GM12891 (cell line): ENCODE results near the gene AXIN1.
A peak's percentile ranks its signal among the peaks of the same experiment; 100 is the strongest.
"Not testable (repeated sequence)": the region's sequence is repeated elsewhere in the genome, so short reads cannot be mapped to it uniquely, and the experiment has no call there.

Experiments
- DNase-seq: peaks from one replicate; pipeline ENCODE4 v3.0.0; 2011; ENCODE audit warnings: low spot score; ENCODE audit not compliant: insufficient read length
- FAIRE-seq: peaks from 2 replicates; lab custom pipeline; 2011; peaks lifted over from hg19 to GRCh38; lab: Jason Lieb, UNC
- PAX5 ChIP-seq: IDR thresholded peaks from 2 replicates; pipeline ENCODE4 v1.6.1; 2011; ENCODE audit warnings: low read length, moderate library complexity, mild to moderate bottlenecking; ENCODE audit not compliant: insufficient read depth, severe bottlenecking
- POLR2A ChIP-seq: IDR thresholded peaks from 2 replicates; pipeline ENCODE4 v1.6.1; 2011; ENCODE audit warnings: low read depth, low read length, control low read depth
- POLR2AphosphoS5 ChIP-seq: IDR thresholded peaks from 2 replicates; pipeline ENCODE4 v1.6.1; 2011; ENCODE audit warnings: low read depth, low read length, control low read depth
- POU2F2 ChIP-seq: IDR thresholded peaks from 2 replicates; pipeline ENCODE4 v1.6.1; 2011; ENCODE audit warnings: low read depth, mild to moderate bottlenecking, control low read depth, low read length, moderate library complexity
- SPI1 ChIP-seq: IDR thresholded peaks from 2 replicates; pipeline ENCODE4 v1.6.1; 2011; ENCODE audit warnings: low read depth, low read length, control low read depth
- TAF1 ChIP-seq: IDR thresholded peaks from 2 replicates; pipeline ENCODE4 v1.6.1; 2011; ENCODE audit warnings: low read depth, low read length, control low read depth

AXIN1 gene

GRCh38 chr16:333406-334094, 19.0 kb downstream of the AXIN1 start:
- no peak for FAIRE-seq
- DNase-seq: no peak
- TF ChIP-seq PAX5 (no peak), TAF1 (no peak), POU2F2 (no peak), SPI1 (no peak), POLR2A (no peak), POLR2AphosphoS5 (no peak)

GRCh38 chr16:331181-331814, 21.2 kb downstream of the AXIN1 start:
- DNase-seq, FAIRE-seq: not testable (repeated sequence)

- no peak for DNase-seq
- FAIRE-seq: no peak
- TF ChIP-seq TAF1 (no peak), PAX5 (no peak), POLR2A (no peak), POLR2AphosphoS5 (no peak), SPI1 (no peak)
These were observed 21.8 kb downstream of the AXIN1 start for GRCh38 chr16:330741-331140.

- TF ChIP-seq TAF1 (no peak), SPI1 (no peak), POU2F2 (no peak), POLR2A (no peak), PAX5 (no peak), POLR2AphosphoS5 (no peak)
- peak; percentile 20 for FAIRE-seq
These were observed 27.0 kb downstream of the AXIN1 start for GRCh38 chr16:325375-326145.

GRCh38 chr16:324451-325334, 27.8 kb downstream of the AXIN1 start:
- TF ChIP-seq SPI1 (no peak), PAX5 (no peak), POLR2AphosphoS5 (peak; percentile 59), POU2F2 (no peak; the same call in 1 of the 2 replicates), POLR2A (peak; percentile 35; the same call in 1 of the 2 replicates), TAF1 (no peak)
- DNase-seq (peak; percentile 69), FAIRE-seq (peak; percentile 83)

More at GRCh38 chr16:325375-326145, 27.0 kb downstream of the AXIN1 start:
- DNase-seq: no peak

- TF ChIP-seq TAF1 (no peak), POU2F2 (no peak), PAX5 (no peak), SPI1 (no peak), POLR2AphosphoS5 (no peak), POLR2A (no peak)
- DNase-seq (no peak), FAIRE-seq (no peak)
These were observed 28.4 kb downstream of the AXIN1 start for GRCh38 chr16:324201-324450.

GRCh38 chr16:322476-323143, 29.9 kb downstream of the AXIN1 start:
- TF ChIP-seq POU2F2: no peak
- TF ChIP-seq POLR2A: no peak
- no peak for TF ChIP-seq PAX5
- TF ChIP-seq SPI1: no peak
- no peak for TF ChIP-seq TAF1
- TF ChIP-seq POLR2AphosphoS5: no peak
- FAIRE-seq: no peak

GRCh38 chr16:321532-321931, 31.0 kb downstream of the AXIN1 start:
- TF ChIP-seq TAF1 (no peak), POLR2A (no peak), SPI1 (no peak), POU2F2 (no peak), POLR2AphosphoS5 (no peak), PAX5 (no peak)
- FAIRE-seq (peak; percentile 13), DNase-seq (no peak)

More at GRCh38 chr16:322476-323143, 29.9 kb downstream of the AXIN1 start:
- no peak for DNase-seq
